Activated CD8-positive, alpha-beta T cell treated with anti-CD3 and anti-CD28 coated beads for 36 hours (primary cell): ENCODE data around the gene MOGAT1. TPM values are rescaled to one million over a fixed set of nuclear protein-coding genes. Genes with fewer than 3 reads are reported as not detected.

Experiments
- ATAC-seq: fragments of 200-7000 bp; cut with Tn5 transposase; one replicate; pipeline ENCODE4 v1.10.0; 2021; ENCODE audit warnings: mild to moderate bottlenecking, moderate library complexity
- CTCF ChIA-PET: fragments of 350-600 bp; sonication (Branson Sonifier 250); formaldehyde crosslinking; loops from one replicate; lab custom pipeline; 2021; ENCODE audit warnings: antibody characterized with exemption; lab: Charles Lee
- POLR2A ChIA-PET: fragments of 350-600 bp; sonication (Branson Sonifier 250); formaldehyde crosslinking; loops from one replicate; lab custom pipeline; 2021; ENCODE audit warnings: antibody characterized with exemption; lab: Charles Lee
- DNase-seq: peaks from one replicate; pipeline ENCODE4 v3.0.0-alpha.2; 2020
- H3K27ac Mint-ChIP-seq: one replicate; pipeline ENCODE4 v1.8.0; 2021; ENCODE audit warnings: mild to moderate bottlenecking, mixed read lengths
- H3K27me3 Mint-ChIP-seq: one replicate; pipeline ENCODE4 v1.8.0; 2021; ENCODE audit warnings: mixed read lengths
- H3K36me3 Mint-ChIP-seq: one replicate; pipeline ENCODE4 v1.8.0; 2021; ENCODE audit warnings: low read depth, mixed read lengths
- H3K4me1 Mint-ChIP-seq: one replicate; pipeline ENCODE4 v1.8.0; 2021; ENCODE audit warnings: low read depth, mixed read lengths
- H3K4me3 Mint-ChIP-seq: one replicate; pipeline ENCODE4 v1.8.0; 2021; ENCODE audit warnings: mild to moderate bottlenecking, moderate library complexity, mixed read lengths
- H3K9me3 Mint-ChIP-seq: one replicate; pipeline ENCODE4 v1.8.0; 2021; ENCODE audit warnings: mixed read lengths
- intact Hi-C: fragments of 100-400 bp; cut with micrococcal nuclease; formaldehyde crosslinking; loops from one replicate; pipeline ENCODE4 v1.10.0; 2022
- total RNA-seq, 2 experiments: library from RNA; stranded (reverse); gene quantifications; one replicate each; pipeline ENCODE4 v1.2.3, GENCODE V29; 2021
- TF ChIP-seq, protein P1 (sequence below): fragments of 200-600 bp; IDR thresholded peaks from one replicate; pipeline ENCODE4 v1.8.0; 2022; ENCODE audit warnings: antibody characterized with exemption, mild to moderate bottlenecking

The MOGAT1 gene
- total RNA-seq, 2 experiments from 2014 or later: not detected

DNA sequence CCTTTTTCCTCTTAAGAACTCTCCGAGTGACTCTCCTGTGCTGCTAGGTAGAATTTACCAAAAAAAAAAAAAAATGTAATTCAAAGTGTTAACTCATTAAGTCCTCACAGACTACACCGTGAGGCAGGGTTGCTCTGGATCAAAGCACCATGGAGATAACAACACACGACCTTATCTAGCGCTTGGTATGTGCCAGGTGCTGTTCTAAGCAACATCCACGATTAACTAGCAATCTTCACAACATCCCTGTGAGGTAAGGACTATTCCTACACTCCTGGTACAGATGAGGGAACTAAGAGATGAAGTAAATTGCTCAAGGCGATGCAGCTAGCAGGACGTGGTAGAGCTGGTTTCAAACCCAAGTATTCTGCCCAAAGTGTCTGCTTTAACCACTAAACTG lies 1.8 kb downstream of the MOGAT1 start:
- H3K4me3 Mint-ChIP-seq: no peak overlapping the region
- DNase-seq (no peak), ATAC-seq (no peak)
- H3K27ac Mint-ChIP-seq: no peak overlapping the region
- intact Hi-C loops: no loop called here
- CTCF ChIA-PET: no interaction called here
- H3K27me3 Mint-ChIP-seq: peaks cover 51% of the 10 kb centered on the region
- H3K9me3 Mint-ChIP-seq: no peaks in the 10 kb centered on the region
- TF ChIP-seq, protein P1, sequence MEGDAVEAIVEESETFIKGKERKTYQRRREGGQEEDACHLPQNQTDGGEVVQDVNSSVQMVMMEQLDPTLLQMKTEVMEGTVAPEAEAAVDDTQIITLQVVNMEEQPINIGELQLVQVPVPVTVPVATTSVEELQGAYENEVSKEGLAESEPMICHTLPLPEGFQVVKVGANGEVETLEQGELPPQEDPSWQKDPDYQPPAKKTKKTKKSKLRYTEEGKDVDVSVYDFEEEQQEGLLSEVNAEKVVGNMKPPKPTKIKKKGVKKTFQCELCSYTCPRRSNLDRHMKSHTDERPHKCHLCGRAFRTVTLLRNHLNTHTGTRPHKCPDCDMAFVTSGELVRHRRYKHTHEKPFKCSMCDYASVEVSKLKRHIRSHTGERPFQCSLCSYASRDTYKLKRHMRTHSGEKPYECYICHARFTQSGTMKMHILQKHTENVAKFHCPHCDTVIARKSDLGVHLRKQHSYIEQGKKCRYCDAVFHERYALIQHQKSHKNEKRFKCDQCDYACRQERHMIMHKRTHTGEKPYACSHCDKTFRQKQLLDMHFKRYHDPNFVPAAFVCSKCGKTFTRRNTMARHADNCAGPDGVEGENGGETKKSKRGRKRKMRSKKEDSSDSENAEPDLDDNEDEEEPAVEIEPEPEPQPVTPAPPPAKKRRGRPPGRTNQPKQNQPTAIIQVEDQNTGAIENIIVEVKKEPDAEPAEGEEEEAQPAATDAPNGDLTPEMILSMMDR: no peak
- POLR2A ChIA-PET: no interaction called here
- H3K4me1 Mint-ChIP-seq: peaks cover 8% of the 10 kb centered on the region
- no peaks in the 10 kb centered on the region for H3K36me3 Mint-ChIP-seq

GRCh38 chr2:222673883-222674282 lies 2.4 kb downstream of the MOGAT1 start:
- ChIA-PET CTCF (no interaction called here), POLR2A (no interaction called here)
- ATAC-seq (no peak), DNase-seq (no peak)
- TF ChIP-seq, protein P1: no peak
- no peak overlapping the region for H3K27ac Mint-ChIP-seq
- H3K4me3 Mint-ChIP-seq: no peak overlapping the region
- H3K4me1 Mint-ChIP-seq: peaks cover 8% of the 10 kb centered on the region
- no peaks in the 10 kb centered on the region for H3K36me3 Mint-ChIP-seq
- intact Hi-C loops: no loop called here
- no peaks in the 10 kb centered on the region for H3K9me3 Mint-ChIP-seq
- H3K27me3 Mint-ChIP-seq: peaks cover 52% of the 10 kb centered on the region

DNA sequence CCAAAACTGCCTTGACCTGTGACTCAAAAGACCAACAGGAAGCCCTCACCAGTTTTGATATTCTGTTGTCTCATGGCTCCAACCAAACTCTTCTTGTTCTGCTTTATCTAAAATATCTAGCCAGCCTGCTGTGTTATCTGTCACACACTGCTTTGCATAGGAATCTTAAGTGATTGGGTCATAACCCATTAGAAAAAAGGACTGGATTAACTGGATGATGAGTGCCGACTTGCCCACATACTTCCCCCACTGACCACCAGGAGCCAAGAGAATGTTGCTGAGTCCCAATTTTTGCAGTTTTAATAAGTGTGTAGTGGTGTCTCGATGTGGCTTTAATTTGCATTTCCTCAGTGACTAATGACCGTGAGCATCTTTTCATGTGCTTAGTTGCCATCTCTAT lies 6.5 kb downstream of the MOGAT1 start:
- ChIA-PET CTCF (interaction anchor here (1.3 to 4.7 kb wide), 3 partner anchors 9 to 261 kb away, joined by 4 to 32 read pairs (median 5); no protein-coding TSS in a partner anchor), POLR2A (no interaction called here)
- TF ChIP-seq, protein P1: no peak
- DNase-seq (no peak), ATAC-seq (no peak)
- Mint-ChIP-seq H3K27me3 (peaks cover 30% of the 10 kb centered on the region), H3K4me1 (no peaks in the 10 kb centered on the region), H3K4me3 (no peak overlapping the region), H3K9me3 (no peaks in the 10 kb centered on the region), H3K27ac (no peak overlapping the region), H3K36me3 (no peaks in the 10 kb centered on the region)
- intact Hi-C loops: no loop called here

DNA sequence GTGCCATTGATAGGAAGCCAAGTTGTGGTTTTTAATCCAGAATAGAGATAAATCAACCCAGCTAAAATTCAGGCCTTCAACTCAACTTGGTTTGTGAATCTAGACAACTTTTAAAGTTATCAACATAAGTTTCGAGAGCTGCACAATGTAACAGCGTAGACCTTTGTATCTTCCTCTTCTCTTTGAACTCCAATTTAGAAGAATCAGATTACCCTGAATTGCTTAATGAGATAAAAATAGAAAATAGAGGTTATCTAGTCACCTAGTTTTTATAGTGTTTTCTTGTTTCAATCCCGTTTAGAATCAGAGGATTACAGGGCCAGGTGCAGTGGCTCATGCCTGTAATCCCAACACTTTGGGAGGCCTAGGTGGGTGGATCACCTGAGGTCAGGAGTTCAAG lies 12.3 kb downstream of the MOGAT1 start:
- TF ChIP-seq, protein P1: no peak
- POLR2A ChIA-PET: no interaction called here
- ATAC-seq (no peak), DNase-seq (no peak)
- Mint-ChIP-seq H3K36me3 (no peaks in the 10 kb centered on the region), H3K4me3 (no peak overlapping the region), H3K9me3 (no peaks in the 10 kb centered on the region), H3K27ac (no peak overlapping the region), H3K27me3 (peaks cover 9% of the 10 kb centered on the region), H3K4me1 (no peaks in the 10 kb centered on the region)
- intact Hi-C loops: no loop called here
- CTCF ChIA-PET: no interaction called here

DNA sequence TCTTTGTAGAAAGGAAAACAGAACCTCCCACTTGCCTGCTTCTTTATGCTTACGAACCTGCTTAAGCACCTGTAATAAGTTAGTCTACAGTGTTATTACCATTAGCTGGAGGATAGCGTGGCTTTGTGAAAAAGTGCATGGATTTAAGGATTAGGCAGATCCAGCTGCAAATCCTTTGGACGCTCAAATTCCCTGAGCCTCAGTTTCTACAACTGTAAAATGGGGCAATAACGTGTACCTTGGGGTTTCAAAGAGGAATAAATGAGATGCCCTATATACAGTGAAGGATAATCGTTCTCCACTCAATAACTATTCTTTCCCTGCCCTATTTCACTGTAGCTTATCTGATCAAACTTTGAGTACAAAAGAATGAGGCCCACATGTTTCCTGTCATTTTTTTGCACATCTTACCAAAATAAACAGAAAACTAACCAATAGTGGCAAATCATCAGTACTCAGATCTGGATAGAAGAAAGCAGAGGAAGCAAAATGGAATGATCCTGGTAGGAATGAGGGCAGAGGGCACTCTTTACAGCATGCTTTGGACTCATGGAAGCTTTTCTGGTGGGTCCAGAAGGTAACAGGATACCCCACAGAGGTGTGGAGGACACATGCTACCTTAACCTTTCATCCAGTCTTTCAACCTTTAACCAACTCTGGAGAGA lies 14.8 kb downstream of the MOGAT1 start:
- Mint-ChIP-seq H3K27ac (no peak overlapping the region), H3K36me3 (no peaks in the 10 kb centered on the region), H3K9me3 (no peaks in the 10 kb centered on the region), H3K4me1 (peaks cover 7% of the 10 kb centered on the region), H3K4me3 (no peak overlapping the region), H3K27me3 (peaks cover 3% of the 10 kb centered on the region)
- ChIA-PET POLR2A (no interaction called here), CTCF (interaction anchor here (1.2 to 1.9 kb wide), 3 partner anchors 11 to 253 kb away, joined by 3 to 6 read pairs (median 4); no protein-coding TSS in a partner anchor)
- TF ChIP-seq, protein P1: no peak
- intact Hi-C loops: no loop called here
- DNase-seq: no peak
- ATAC-seq: no peak
